Measurements from ENCODE around the gene CRIP2. TPM values are rescaled to one million over a fixed set of nuclear protein-coding genes. Genes with fewer than 3 reads are reported as not detected.

Gene CRIP2
- total and polyA plus RNA-seq, 9 donors: 0.35 to 242 (median 47.8) TPM

DNA sequence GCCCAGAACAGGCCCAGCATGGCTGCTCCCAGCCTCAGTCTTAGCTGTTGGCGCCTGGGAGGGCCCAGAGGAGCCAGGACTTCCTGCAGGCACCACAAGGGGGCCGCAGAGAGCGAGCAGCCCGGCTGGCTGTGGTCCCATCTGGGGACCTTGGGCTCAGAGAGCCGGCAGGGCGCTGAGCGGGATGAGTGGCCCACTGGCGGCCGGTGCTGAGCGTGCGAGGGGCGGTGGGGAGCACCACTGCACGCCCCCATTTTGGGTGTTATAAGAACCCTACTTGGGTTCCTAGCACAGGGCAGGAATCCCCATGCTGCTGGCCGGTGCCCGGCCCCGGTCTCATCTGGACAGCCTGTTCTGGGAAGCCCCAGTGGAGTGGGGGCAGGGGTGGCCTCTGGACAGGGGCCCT lies 25.9 kb upstream of the CRIP2 start:
- no peaks in the 10 kb centered on the region for H3K27me3 ChIP-seq
- DNase-seq: peak in 4 of 5 donors; percentile 66 to 74 (median 69)
- intact Hi-C loops (cut with DNase I): no loop called here
- no peaks in the 10 kb centered on the region for H3K9me3 ChIP-seq
- WGBS, 3 donors: 26 to 51% (median 43%) methylated on average over 6 to 16 of the region's 16 CpGs
- H3K36me3 ChIP-seq: no peaks in the 10 kb centered on the region
- H3K4me3 ChIP-seq: no peak overlapping the region
- no peaks in the 10 kb centered on the region for H3K4me1 ChIP-seq (ENCODE audit: insufficient read depth)
- H3K27ac ChIP-seq: no peak overlapping the region
- TF ChIP-seq POLR2A (IDR thresholded peaks at IDR 0.05): no peak
- TF ChIP-seq, protein P1, sequence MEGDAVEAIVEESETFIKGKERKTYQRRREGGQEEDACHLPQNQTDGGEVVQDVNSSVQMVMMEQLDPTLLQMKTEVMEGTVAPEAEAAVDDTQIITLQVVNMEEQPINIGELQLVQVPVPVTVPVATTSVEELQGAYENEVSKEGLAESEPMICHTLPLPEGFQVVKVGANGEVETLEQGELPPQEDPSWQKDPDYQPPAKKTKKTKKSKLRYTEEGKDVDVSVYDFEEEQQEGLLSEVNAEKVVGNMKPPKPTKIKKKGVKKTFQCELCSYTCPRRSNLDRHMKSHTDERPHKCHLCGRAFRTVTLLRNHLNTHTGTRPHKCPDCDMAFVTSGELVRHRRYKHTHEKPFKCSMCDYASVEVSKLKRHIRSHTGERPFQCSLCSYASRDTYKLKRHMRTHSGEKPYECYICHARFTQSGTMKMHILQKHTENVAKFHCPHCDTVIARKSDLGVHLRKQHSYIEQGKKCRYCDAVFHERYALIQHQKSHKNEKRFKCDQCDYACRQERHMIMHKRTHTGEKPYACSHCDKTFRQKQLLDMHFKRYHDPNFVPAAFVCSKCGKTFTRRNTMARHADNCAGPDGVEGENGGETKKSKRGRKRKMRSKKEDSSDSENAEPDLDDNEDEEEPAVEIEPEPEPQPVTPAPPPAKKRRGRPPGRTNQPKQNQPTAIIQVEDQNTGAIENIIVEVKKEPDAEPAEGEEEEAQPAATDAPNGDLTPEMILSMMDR (IDR thresholded peaks at IDR 0.05): peak; percentile 53 to 78 (median 59)

DNA sequence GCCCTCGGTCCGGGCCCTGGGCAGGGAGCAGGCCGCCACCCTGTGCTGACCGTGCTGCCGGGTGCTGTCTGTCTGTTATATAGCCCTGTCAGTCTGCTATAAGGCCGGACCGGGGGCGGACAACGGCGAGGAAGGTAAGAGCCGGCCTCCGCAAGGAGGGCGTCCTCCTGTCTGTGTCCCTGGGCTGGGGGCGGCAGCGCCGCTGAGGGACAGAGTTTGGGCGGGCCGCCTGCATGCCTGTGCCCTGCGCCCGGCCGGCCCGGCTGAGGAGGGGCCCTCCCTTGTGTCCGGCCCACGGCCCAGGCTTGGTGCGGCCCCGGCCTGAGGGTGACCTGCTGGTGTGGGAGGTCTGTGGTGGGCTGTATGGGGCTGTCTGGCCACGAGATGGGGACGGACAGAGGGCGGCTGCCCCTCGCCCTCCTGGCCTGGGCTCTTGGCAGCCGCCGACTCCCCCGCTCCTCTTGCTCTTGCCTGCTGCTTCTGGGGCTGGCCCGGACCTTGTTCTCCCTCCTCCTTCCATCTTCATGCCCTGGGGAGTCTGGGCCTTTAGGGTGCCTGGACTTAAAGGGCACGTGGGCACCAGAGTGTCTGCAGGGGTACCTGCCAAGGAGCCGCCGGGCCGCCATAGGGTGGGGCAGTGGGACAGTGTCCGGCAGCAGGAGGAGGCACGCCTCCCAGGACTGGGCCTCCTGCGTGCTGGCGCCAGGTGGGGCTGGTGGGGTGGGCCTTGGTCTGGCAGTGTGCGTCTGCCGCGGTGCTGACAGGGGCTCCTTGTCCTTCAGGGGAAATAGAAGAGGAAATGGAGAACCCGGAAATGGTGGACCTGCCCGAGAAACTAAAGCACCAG lies 25.1 kb upstream of the CRIP2 start:
- Histone ChIP-seq H3K27me3 (no peaks in the 10 kb centered on the region), H3K9me3 (no peaks in the 10 kb centered on the region), H3K4me1 (ENCODE audit: insufficient read depth) (no peaks in the 10 kb centered on the region), H3K27ac (no peak overlapping the region), H3K36me3 (no peaks in the 10 kb centered on the region), H3K4me3 (no peak overlapping the region)
- TF ChIP-seq POLR2A (IDR thresholded peaks at IDR 0.05) (no peak), EP300 (IDR thresholded peaks at IDR 0.05) (no peak)
- TF ChIP-seq, protein P1 (IDR thresholded peaks at IDR 0.05): no peak
- intact Hi-C loops (cut with DNase I): no loop called here
- 88 to 91% (median 88%) methylated on average over 38 to 47 of the region's 47 CpGs for WGBS, 3 donors
- DNase-seq: no peak

DNA sequence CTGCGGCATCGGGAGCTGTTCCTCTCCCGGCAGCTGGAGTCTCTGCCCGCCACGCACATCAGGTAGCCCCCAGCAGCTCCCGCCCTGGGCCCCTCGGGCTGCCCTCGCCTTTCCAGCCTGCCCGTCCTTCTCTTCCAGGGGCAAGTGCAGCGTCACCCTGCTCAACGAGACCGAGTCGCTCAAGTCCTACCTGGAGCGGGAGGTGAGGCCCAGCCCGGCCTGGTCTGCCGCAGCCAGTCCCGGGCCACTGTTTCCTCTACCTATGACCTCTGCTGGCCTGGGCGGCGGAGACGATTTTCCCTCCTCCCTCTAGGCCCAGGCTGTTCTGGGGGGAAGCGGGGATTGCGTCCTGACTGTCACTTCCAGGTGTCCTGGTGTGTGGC lies 24.5 kb upstream of the CRIP2 start:
- intact Hi-C loops (cut with DNase I): no loop called here
- WGBS, 3 donors: 88 to 89% (median 88%) methylated on average over 22 of the region's 22 CpGs
- TF ChIP-seq EP300 (IDR thresholded peaks at IDR 0.05): no peak
- TF ChIP-seq, protein P1 (IDR thresholded peaks at IDR 0.05): no peak
- TF ChIP-seq POLR2A (IDR thresholded peaks at IDR 0.05): no peak
- H3K4me1 ChIP-seq (ENCODE audit: insufficient read depth): no peaks in the 10 kb centered on the region
- no peaks in the 10 kb centered on the region for H3K27me3 ChIP-seq
- no peak for DNase-seq
- H3K9me3 ChIP-seq: no peaks in the 10 kb centered on the region
- H3K27ac ChIP-seq: no peak overlapping the region
- H3K36me3 ChIP-seq: no peaks in the 10 kb centered on the region
- H3K4me3 ChIP-seq: no peak overlapping the region

DNA sequence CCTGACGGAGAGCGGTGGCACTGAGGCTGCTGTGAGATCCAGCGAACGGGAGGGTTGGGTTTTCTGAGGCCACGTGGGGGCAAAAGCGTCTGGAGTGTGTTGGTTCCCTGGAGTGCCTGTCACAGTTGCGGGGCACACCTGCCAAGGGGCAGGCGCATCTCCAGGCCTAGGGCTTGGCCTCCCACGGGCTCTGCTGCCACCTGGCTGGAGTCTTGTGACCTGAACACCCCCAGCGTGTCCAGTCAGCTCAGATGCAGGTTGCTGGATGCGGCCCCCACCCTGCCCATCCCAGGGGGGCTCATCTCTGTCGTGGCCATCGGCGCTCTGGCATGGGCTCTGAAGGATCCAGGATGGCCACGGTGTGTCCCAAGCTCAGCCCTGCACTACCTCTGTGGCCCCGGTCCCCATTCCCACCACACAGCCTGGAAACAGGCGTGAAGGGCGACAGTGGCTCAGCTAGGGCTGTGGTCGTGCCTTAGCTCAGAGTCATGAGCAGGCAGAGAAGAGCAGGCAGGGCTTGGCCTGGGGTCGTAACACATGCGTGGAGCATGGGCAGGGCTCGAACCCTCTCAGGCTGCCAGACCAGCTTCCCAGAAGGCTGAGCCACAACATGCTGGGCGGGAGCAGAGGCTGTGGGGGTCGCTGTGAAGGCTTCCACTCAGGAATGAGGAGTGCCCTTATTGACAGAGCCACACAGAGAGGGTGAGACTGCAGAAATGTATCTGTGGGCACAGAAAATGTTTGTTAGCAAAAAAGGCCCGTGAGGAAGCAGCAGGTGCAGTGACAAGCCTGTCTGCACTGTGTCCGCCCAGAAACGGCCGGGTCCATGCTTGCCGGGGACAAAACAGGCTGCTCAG lies 23.5 kb upstream of the CRIP2 start:
- intact Hi-C loops (cut with DNase I): no loop called here
- TF ChIP-seq POLR2A (IDR thresholded peaks at IDR 0.05): no peak
- TF ChIP-seq, protein P1 (IDR thresholded peaks at IDR 0.05): no peak
- TF ChIP-seq EP300 (IDR thresholded peaks at IDR 0.05): no peak
- Histone ChIP-seq H3K27me3 (no peaks in the 10 kb centered on the region), H3K27ac (no peak overlapping the region), H3K9me3 (no peaks in the 10 kb centered on the region), H3K4me3 (no peak overlapping the region), H3K36me3 (no peaks in the 10 kb centered on the region), H3K4me1 (ENCODE audit: insufficient read depth) (no peaks in the 10 kb centered on the region)
- WGBS, 3 donors: 85 to 90% (median 88%) methylated on average over 29 of the region's 29 CpGs
- DNase-seq: peak in 1 of 5 donors; percentile 27

All from ovary (tissue), 9 donors.